Psoas muscle (tissue), 8 donors: Measurements from ENCODE around the gene SBF2. TPM values are rescaled to one million over a fixed set of nuclear protein-coding genes. Genes with fewer than 3 reads are reported as not detected.

ENCODE experiments used
- ATAC-seq, 4 donors: fragments of 200-7000 bp; cut with Tn5 transposase; one replicate each; pipeline ENCODE4 v1.9.1; 2020; ENCODE audit warnings: moderate library complexity in 3 of 4, mild to moderate bottlenecking in 2 of 4
- DNase-seq, 2 donors: peaks; one replicate each; pipeline ENCODE4 v3.0.0-alpha.2; 2020
- H3K27ac ChIP-seq: fragments of 200-600 bp; one replicate; pipeline ENCODE4 v1.8.0; 2022
- H3K27me3 ChIP-seq, 3 donors: fragments of 200-600 bp in 1 of 3; one replicate each; pipeline versions ENCODE4 v1.6.1 to v1.8.0; 2013 to 2022; ENCODE audit warnings: low read length in 2 of 3, mild to moderate bottlenecking in 2 of 3, moderate library complexity in 1 of 3; ENCODE audit not compliant: insufficient read depth in 3 of 3
- H3K36me3 ChIP-seq, 2 donors: fragments of 200-600 bp in 1 of 2; one replicate each; pipeline versions ENCODE4 v1.6.1 to v1.8.0; 2013 to 2022; ENCODE audit warnings: low read depth in 1 of 2, mild to moderate bottlenecking in 1 of 2, moderate library complexity in 1 of 2; ENCODE audit not compliant: insufficient read depth in 1 of 2
- H3K4me1 ChIP-seq: fragments of 200-600 bp; one replicate; pipeline ENCODE4 v1.8.0; 2022
- H3K4me3 ChIP-seq: fragments of 200-600 bp; one replicate; pipeline ENCODE4 v1.8.0; 2022; ENCODE audit warnings: mild to moderate bottlenecking
- H3K9me3 ChIP-seq: fragments of 200-600 bp; one replicate; pipeline ENCODE4 v1.8.0; 2022
- CTCF ChIP-seq: fragments of 200-600 bp; IDR thresholded peaks from one replicate; pipeline ENCODE4 v1.8.0; 2022; ENCODE audit warnings: antibody characterized with exemption
- WGBS, 3 donors: extraction: QIAGEN DNeasy Blood & Tissue Kit; methylation state at CpG; one replicate each; pipeline versions ENCODE4 v1.1.6 to v1.1.7; 2013; 5-methylcytosine and 5-hydroxymethylcytosine counted together
- intact Hi-C, 2 donors: fragments of 100-400 bp; cut with DNase I; formaldehyde crosslinking; loops; one replicate each; pipeline versions ENCODE4 v1.11.0 to v1.14.2; 2022
- polyA plus RNA-seq, 3 donors: library from polyadenylated mRNA; stranded (reverse); fragments of 200-250 nt; gene quantifications; one replicate each; pipeline ENCODE4 v1.2.3, GENCODE V29; 2013
- total RNA-seq, 4 donors: library from RNA; stranded (reverse); fragmentation: NEBNext Ultra II Directional in 2 of 4; extraction: Animal tissue kit (Norgen Biotek cat#: 25700) in 2 of 4; gene quantifications; one replicate each; pipeline versions ENCODE4 v1.2.1 to v1.2.4, GENCODE V29; 2021 to 2023
- donor health status: healthy with polysubstance abuse.
- donor health status: DM: no; HTN: no; CAD: no; lungs with moderate emphysema.
- donor health status: Bipolar disorder and iron deficiency.
- donor health status: healthy.
- donor health status: DM: yes; HTN: yes; CAD: no.
- donor health status: DM: no; HTN: no; CAD: no.
- donor health status: DM: no; HTN: no; CAD: no.
- donor health status: DM: yes; HTN: yes; CAD: no.

Gene SBF2
- total and polyA plus RNA-seq, 7 donors, result 3.3 to 12.6 (median 10.6) TPM

GRCh38 chr11:10283991-10284390 is 10.0 kb downstream of the SBF2 start:
- H3K27ac ChIP-seq, result no peak overlapping the region
- H3K4me3 ChIP-seq, result no peak overlapping the region
- ATAC-seq, result no peak

GRCh38 chr11:10282117-10282516 is 11.9 kb downstream of the SBF2 start:
- no peak for TF ChIP-seq CTCF
- intact Hi-C loops, result no loop called here
- Histone ChIP-seq H3K27ac (no peak overlapping the region), H3K27me3 (no peaks in the 10 kb centered on the region), H3K9me3 (no peaks in the 10 kb centered on the region), H3K36me3 (no peaks in the 10 kb centered on the region), H3K4me3 (no peak overlapping the region), H3K4me1 (peaks cover 18% of the 10 kb centered on the region)
- DNase-seq (no peak), ATAC-seq (no peak)

More at GRCh38 chr11:10283991-10284390, 10.0 kb downstream of the SBF2 start:
- Histone ChIP-seq H3K27me3 (no peaks in the 10 kb centered on the region), H3K36me3 (no peaks in the 10 kb centered on the region), H3K4me1 (peaks cover 28% of the 10 kb centered on the region), H3K9me3 (no peaks in the 10 kb centered on the region)
- intact Hi-C loops, result no loop called here
- no peak for TF ChIP-seq CTCF
- 76 to 89% (median 84%) methylated on average over 1 of the region's 1 CpG for WGBS, 3 donors
- no peak for DNase-seq

GRCh38 chr11:10275714-10276113 is 18.3 kb downstream of the SBF2 start:
- ATAC-seq (no peak), DNase-seq (no peak)
- intact Hi-C loops, result no loop called here
- H3K36me3 ChIP-seq, result no peaks in the 10 kb centered on the region
- no peak for TF ChIP-seq CTCF
- peaks cover 11% of the 10 kb centered on the region for H3K4me1 ChIP-seq
- no peaks in the 10 kb centered on the region for H3K9me3 ChIP-seq
- H3K27me3 ChIP-seq, result no peaks in the 10 kb centered on the region
- no peak overlapping the region for H3K27ac ChIP-seq
- H3K4me3 ChIP-seq, result no peak overlapping the region

- Histone ChIP-seq H3K4me1 (peaks cover 11% of the 10 kb centered on the region), H3K36me3 (no peaks in the 10 kb centered on the region), H3K27me3 (no peaks in the 10 kb centered on the region), H3K9me3 (no peaks in the 10 kb centered on the region), H3K4me3 (no peak overlapping the region), H3K27ac (no peak overlapping the region)
- intact Hi-C loops, result no loop called here
- no peak for DNase-seq
- 81 to 88% (median 84%) methylated on average over 1 of the region's 1 CpG for WGBS, 3 donors
- TF ChIP-seq CTCF, result no peak
- ATAC-seq, result no peak
These were observed 19.3 kb downstream of the SBF2 start for GRCh38 chr11:10274726-10275125.

GRCh38 chr11:10273738-10274137 is 20.3 kb downstream of the SBF2 start:
- no peak for TF ChIP-seq CTCF
- H3K4me1 ChIP-seq, result peaks cover 11% of the 10 kb centered on the region
- DNase-seq, result no peak
- no peaks in the 10 kb centered on the region for H3K27me3 ChIP-seq
- H3K4me3 ChIP-seq, result no peak overlapping the region
- no peaks in the 10 kb centered on the region for H3K9me3 ChIP-seq
- H3K27ac ChIP-seq, result no peak overlapping the region
- intact Hi-C loops, result no loop called here
- ATAC-seq, result no peak
- H3K36me3 ChIP-seq, result no peaks in the 10 kb centered on the region
